Panc1 (cell line): ENCODE results near the gene THBS2.

ENCODE experiments used
- POLR2AphosphoS5 ChIP-seq: IDR thresholded peaks from 2 replicates; pipeline ENCODE4 v1.6.1; 2012; ENCODE audit warnings: mild to moderate bottlenecking, low read depth, low read length, moderate library complexity
- SIN3A ChIP-seq: IDR thresholded peaks from 2 replicates; pipeline ENCODE4 v1.6.1; 2012; ENCODE audit warnings: low read depth, mild to moderate bottlenecking, low read length, moderate library complexity, borderline replicate concordance; ENCODE audit not compliant: insufficient read depth
- TF ChIP-seq, protein P1 (sequence below): fragments of 450-650 bp; IDR thresholded peaks from 2 replicates; pipeline ENCODE4 v1.5.1; 2017; ENCODE audit warnings: mild to moderate bottlenecking
- TF ChIP-seq, protein P2 (sequence below), 2 experiments: IDR thresholded peaks; 2 replicates each; pipeline ENCODE4 v1.6.1; 2011 to 2012; ENCODE audit warnings: low read depth in 2 of 2, control low read depth in 1 of 2, low read length in 1 of 2, mild to moderate bottlenecking in 1 of 2, moderate library complexity in 1 of 2; ENCODE audit not compliant: insufficient read depth in 1 of 2

DNA sequence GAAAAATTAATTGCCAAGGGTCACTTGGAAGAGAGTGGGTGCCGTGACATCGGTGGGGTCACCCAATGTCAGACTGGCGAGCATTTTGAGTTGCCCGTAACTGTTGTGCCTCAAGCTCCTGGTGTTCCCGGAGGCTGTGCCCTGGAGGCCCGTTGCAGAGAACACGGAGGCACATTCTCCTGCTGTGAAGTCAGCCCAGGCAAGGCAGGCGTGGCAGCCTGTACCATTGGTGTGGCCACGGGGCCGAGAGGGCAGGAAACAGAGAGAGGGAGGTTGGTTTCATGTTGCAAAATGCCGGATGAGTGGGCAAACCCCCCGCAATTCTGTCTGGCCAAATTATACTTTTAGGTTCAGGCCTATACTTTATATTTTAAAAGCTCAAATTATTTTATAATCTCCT, 81.2 kb downstream of the THBS2 start:
- TF ChIP-seq, protein P1, sequence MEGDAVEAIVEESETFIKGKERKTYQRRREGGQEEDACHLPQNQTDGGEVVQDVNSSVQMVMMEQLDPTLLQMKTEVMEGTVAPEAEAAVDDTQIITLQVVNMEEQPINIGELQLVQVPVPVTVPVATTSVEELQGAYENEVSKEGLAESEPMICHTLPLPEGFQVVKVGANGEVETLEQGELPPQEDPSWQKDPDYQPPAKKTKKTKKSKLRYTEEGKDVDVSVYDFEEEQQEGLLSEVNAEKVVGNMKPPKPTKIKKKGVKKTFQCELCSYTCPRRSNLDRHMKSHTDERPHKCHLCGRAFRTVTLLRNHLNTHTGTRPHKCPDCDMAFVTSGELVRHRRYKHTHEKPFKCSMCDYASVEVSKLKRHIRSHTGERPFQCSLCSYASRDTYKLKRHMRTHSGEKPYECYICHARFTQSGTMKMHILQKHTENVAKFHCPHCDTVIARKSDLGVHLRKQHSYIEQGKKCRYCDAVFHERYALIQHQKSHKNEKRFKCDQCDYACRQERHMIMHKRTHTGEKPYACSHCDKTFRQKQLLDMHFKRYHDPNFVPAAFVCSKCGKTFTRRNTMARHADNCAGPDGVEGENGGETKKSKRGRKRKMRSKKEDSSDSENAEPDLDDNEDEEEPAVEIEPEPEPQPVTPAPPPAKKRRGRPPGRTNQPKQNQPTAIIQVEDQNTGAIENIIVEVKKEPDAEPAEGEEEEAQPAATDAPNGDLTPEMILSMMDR = no peak
- TF ChIP-seq POLR2AphosphoS5 (no peak), SIN3A (no peak)
- TF ChIP-seq, protein P2, sequence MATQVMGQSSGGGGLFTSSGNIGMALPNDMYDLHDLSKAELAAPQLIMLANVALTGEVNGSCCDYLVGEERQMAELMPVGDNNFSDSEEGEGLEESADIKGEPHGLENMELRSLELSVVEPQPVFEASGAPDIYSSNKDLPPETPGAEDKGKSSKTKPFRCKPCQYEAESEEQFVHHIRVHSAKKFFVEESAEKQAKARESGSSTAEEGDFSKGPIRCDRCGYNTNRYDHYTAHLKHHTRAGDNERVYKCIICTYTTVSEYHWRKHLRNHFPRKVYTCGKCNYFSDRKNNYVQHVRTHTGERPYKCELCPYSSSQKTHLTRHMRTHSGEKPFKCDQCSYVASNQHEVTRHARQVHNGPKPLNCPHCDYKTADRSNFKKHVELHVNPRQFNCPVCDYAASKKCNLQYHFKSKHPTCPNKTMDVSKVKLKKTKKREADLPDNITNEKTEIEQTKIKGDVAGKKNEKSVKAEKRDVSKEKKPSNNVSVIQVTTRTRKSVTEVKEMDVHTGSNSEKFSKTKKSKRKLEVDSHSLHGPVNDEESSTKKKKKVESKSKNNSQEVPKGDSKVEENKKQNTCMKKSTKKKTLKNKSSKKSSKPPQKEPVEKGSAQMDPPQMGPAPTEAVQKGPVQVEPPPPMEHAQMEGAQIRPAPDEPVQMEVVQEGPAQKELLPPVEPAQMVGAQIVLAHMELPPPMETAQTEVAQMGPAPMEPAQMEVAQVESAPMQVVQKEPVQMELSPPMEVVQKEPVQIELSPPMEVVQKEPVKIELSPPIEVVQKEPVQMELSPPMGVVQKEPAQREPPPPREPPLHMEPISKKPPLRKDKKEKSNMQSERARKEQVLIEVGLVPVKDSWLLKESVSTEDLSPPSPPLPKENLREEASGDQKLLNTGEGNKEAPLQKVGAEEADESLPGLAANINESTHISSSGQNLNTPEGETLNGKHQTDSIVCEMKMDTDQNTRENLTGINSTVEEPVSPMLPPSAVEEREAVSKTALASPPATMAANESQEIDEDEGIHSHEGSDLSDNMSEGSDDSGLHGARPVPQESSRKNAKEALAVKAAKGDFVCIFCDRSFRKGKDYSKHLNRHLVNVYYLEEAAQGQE (IDR thresholded peaks at IDR 0.05; ENCODE audit: insufficient read depth in 1 of 2, low read depth in 2 of 2, low read length in 1 of 2) = no peak
